Measurements from ENCODE around the gene PALLD. TPM values are rescaled to one million over a fixed set of nuclear protein-coding genes. Genes with fewer than 3 reads are reported as not detected.

Gene PALLD
- total RNA-seq, 1 experiment from 2014 or later, result 6.5 TPM

DNA sequence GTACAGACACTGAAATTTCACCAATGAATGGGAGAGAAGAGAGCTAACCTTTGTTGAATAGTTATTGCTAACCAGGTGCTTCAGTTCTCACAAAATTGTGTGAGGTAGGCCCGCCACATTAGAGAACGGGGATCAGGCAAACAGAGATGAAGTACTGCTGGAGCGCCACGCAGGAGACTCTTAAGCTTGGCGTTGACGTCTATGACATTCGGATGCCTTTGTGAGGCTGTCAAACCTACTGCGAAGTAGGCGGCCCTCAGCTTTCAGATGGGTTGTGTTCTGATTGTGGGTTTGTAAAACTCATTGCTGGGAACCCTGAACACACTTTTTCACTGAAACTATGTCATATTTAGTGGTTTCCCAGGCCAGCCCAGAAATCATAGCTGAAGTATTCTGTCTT lies 339.6 kb downstream of the PALLD start:
- H3K4me3 ChIP-seq (ENCODE audit: low read depth in 2 of 2, low read length in 2 of 2), result no peak overlapping the region
- H3K27me3 ChIP-seq (ENCODE audit: control insufficient read depth, insufficient read depth, low read length), result peaks cover 2% of the 10 kb centered on the region; the same call in 1 of the 2 replicates
- ATAC-seq (no peak), DNase-seq (ENCODE audit: low read depth, low spot score) (no peak)
- TF ChIP-seq TCF7L2 (IDR thresholded peaks at IDR 0.05; ENCODE audit: low read depth, low read length) (no peak), SIN3A (IDR thresholded peaks at IDR 0.05; ENCODE audit: borderline replicate concordance, insufficient read depth, low read depth, low read length) (no peak), POLR2AphosphoS5 (IDR thresholded peaks at IDR 0.05; ENCODE audit: low read depth, low read length) (no peak)
- TF ChIP-seq, protein P1, sequence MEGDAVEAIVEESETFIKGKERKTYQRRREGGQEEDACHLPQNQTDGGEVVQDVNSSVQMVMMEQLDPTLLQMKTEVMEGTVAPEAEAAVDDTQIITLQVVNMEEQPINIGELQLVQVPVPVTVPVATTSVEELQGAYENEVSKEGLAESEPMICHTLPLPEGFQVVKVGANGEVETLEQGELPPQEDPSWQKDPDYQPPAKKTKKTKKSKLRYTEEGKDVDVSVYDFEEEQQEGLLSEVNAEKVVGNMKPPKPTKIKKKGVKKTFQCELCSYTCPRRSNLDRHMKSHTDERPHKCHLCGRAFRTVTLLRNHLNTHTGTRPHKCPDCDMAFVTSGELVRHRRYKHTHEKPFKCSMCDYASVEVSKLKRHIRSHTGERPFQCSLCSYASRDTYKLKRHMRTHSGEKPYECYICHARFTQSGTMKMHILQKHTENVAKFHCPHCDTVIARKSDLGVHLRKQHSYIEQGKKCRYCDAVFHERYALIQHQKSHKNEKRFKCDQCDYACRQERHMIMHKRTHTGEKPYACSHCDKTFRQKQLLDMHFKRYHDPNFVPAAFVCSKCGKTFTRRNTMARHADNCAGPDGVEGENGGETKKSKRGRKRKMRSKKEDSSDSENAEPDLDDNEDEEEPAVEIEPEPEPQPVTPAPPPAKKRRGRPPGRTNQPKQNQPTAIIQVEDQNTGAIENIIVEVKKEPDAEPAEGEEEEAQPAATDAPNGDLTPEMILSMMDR (IDR thresholded peaks at IDR 0.05), result no peak
- TF ChIP-seq, protein P2, sequence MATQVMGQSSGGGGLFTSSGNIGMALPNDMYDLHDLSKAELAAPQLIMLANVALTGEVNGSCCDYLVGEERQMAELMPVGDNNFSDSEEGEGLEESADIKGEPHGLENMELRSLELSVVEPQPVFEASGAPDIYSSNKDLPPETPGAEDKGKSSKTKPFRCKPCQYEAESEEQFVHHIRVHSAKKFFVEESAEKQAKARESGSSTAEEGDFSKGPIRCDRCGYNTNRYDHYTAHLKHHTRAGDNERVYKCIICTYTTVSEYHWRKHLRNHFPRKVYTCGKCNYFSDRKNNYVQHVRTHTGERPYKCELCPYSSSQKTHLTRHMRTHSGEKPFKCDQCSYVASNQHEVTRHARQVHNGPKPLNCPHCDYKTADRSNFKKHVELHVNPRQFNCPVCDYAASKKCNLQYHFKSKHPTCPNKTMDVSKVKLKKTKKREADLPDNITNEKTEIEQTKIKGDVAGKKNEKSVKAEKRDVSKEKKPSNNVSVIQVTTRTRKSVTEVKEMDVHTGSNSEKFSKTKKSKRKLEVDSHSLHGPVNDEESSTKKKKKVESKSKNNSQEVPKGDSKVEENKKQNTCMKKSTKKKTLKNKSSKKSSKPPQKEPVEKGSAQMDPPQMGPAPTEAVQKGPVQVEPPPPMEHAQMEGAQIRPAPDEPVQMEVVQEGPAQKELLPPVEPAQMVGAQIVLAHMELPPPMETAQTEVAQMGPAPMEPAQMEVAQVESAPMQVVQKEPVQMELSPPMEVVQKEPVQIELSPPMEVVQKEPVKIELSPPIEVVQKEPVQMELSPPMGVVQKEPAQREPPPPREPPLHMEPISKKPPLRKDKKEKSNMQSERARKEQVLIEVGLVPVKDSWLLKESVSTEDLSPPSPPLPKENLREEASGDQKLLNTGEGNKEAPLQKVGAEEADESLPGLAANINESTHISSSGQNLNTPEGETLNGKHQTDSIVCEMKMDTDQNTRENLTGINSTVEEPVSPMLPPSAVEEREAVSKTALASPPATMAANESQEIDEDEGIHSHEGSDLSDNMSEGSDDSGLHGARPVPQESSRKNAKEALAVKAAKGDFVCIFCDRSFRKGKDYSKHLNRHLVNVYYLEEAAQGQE (IDR thresholded peaks at IDR 0.05; ENCODE audit: insufficient read depth in 1 of 2, low read depth in 2 of 2, low read length in 1 of 2), result no peak
- H3K4me1 ChIP-seq (ENCODE audit: control insufficient read depth, insufficient read depth, low read length), result peaks cover 6% of the 10 kb centered on the region; the same call in 1 of the 2 replicates
- intact Hi-C loops (cut with micrococcal nuclease; ENCODE audit: unreplicated experiment), result no loop called here
- in situ Hi-C loops (cut with HindIII; ENCODE audit: low pct_unique_long_range_greater_than_20kb, low sequenced_read_pairs), result no loop called here
- ChIA-PET CTCF (no interaction called here), POLR2A (interaction anchor here (0.7 kb wide), 1 partner anchor 12 kb away, joined by 3 read pairs; no protein-coding TSS in a partner anchor)
- H3K27ac ChIP-seq (ENCODE audit: low read length), result no peak overlapping the region
- BruUV-seq (replicated peaks), result no TSS peak
- no peaks in the 10 kb centered on the region for H3K9me3 ChIP-seq (ENCODE audit: control insufficient read depth, insufficient read depth, low read depth, low read length)
- H3K36me3 ChIP-seq (ENCODE audit: control insufficient read depth, insufficient read depth, low read length), result peaks cover 2% of the 10 kb centered on the region; the same call in 1 of the 2 replicates

DNA sequence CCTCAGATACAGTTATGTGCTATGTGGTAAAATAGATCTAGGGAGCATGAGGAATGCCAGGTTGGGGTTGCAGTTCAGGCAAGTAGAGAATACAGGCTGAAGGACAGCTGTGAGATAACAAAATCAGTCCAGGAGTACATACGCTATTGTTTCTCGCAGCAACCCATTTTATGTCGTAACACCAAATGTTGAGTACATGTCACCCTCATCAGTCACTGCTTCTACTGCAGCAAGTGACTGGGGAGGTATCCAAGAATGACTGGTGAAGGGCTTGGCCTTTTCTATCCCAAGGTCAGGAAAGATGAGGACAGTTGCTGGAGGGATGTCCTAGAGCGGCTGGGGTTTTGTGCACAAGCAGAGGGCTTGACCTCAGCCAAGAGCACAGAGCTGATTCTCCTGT lies 341.1 kb downstream of the PALLD start:
- no peak overlapping the region for H3K4me3 ChIP-seq (ENCODE audit: low read depth in 2 of 2, low read length in 2 of 2)
- CTCF ChIA-PET, result interaction anchor here (0.5 kb wide), 1 partner anchor 60 kb away, joined by 3 read pairs; no protein-coding TSS in a partner anchor

More for the DNA sequence above, 341.1 kb downstream of the PALLD start:
- no peak for TF ChIP-seq SIN3A (IDR thresholded peaks at IDR 0.05; ENCODE audit: borderline replicate concordance, insufficient read depth, low read depth, low read length)
- no peak for TF ChIP-seq TCF7L2 (IDR thresholded peaks at IDR 0.05; ENCODE audit: low read depth, low read length)
- no peak for TF ChIP-seq POLR2AphosphoS5 (IDR thresholded peaks at IDR 0.05; ENCODE audit: low read depth, low read length)
- TF ChIP-seq, protein P2 (IDR thresholded peaks at IDR 0.05; ENCODE audit: insufficient read depth in 1 of 2, low read depth in 2 of 2, low read length in 1 of 2), result no peak
- TF ChIP-seq, protein P1 (IDR thresholded peaks at IDR 0.05), result no peak
- no peaks in the 10 kb centered on the region for H3K9me3 ChIP-seq (ENCODE audit: control insufficient read depth, insufficient read depth, low read depth, low read length)
- intact Hi-C loops (cut with micrococcal nuclease; ENCODE audit: unreplicated experiment), result no loop called here
- in situ Hi-C loops (cut with HindIII; ENCODE audit: low pct_unique_long_range_greater_than_20kb, low sequenced_read_pairs), result no loop called here
- no peak overlapping the region for H3K27ac ChIP-seq (ENCODE audit: low read length)
- POLR2A ChIA-PET, result no interaction called here
- H3K4me1 ChIP-seq (ENCODE audit: control insufficient read depth, insufficient read depth, low read length), result peaks cover 3% of the 10 kb centered on the region; the same call in 1 of the 2 replicates
- H3K27me3 ChIP-seq (ENCODE audit: control insufficient read depth, insufficient read depth, low read length), result peaks cover 2% of the 10 kb centered on the region
- no peaks in the 10 kb centered on the region; the same call in 1 of the 2 replicates for H3K36me3 ChIP-seq (ENCODE audit: control insufficient read depth, insufficient read depth, low read length)
- DNase-seq (ENCODE audit: low read depth, low spot score), result no peak
- no TSS peak for BruUV-seq (replicated peaks)
- ATAC-seq, result no peak

All from Panc1 (cell line).